GM23338 (cell line): ENCODE measurements around the gene PCDHB5. TPM values are rescaled to one million over a fixed set of nuclear protein-coding genes. Genes with fewer than 3 reads are reported as not detected.

Source experiments
- ATAC-seq: fragments of 200-7000 bp; cut with Tn5 transposase; 3 replicates; pipeline ENCODE4 v1.9.1; 2020
- DNase-seq: peaks from one replicate; pipeline ENCODE4 v3.0.0-alpha.2; 2015; ENCODE audit warnings: low spot score
- H2AFZ ChIP-seq: fragments of 200-600 bp; sonication (generic); 2 replicates; pipeline ENCODE4 v1.8.0; 2016; ENCODE audit warnings: antibody characterized with exemption, mild to moderate bottlenecking, moderate library complexity
- H3F3A ChIP-seq: fragments of 200-600 bp; sonication (generic); replicated peaks from 2 replicates; pipeline ENCODE4 v1.8.0; 2017; ENCODE audit warnings: antibody characterized with exemption, mixed run types, low read depth
- H3K27ac ChIP-seq: fragments of 200-600 bp; sonication (generic); 2 replicates; pipeline ENCODE4 v1.6.1; 2016; ENCODE audit warnings: low read depth
- H3K27me3 ChIP-seq: fragments of 200-600 bp; sonication (generic); 2 replicates; pipeline ENCODE4 v1.8.0; 2016; ENCODE audit warnings: mild to moderate bottlenecking, mixed run types, moderate library complexity; ENCODE audit not compliant: insufficient read depth
- H3K36me3 ChIP-seq: fragments of 200-600 bp; sonication (generic); 2 replicates; pipeline ENCODE4 v1.8.0; 2016; ENCODE audit warnings: mild to moderate bottlenecking; ENCODE audit not compliant: insufficient read depth
- H3K4me1 ChIP-seq: fragments of 200-600 bp; sonication (generic); 2 replicates; pipeline ENCODE4 v1.8.0; 2016; ENCODE audit warnings: mild to moderate bottlenecking, moderate library complexity; ENCODE audit not compliant: insufficient read depth
- H3K4me2 ChIP-seq: fragments of 200-600 bp; sonication (generic); 2 replicates; pipeline ENCODE4 v1.7.1; 2017; ENCODE audit warnings: mixed run types
- H3K4me3 ChIP-seq: fragments of 200-600 bp; sonication (generic); 2 replicates; pipeline ENCODE4 v1.6.1; 2016; ENCODE audit warnings: mixed run types
- H3K79me2 ChIP-seq: fragments of 200-600 bp; sonication (generic); replicated peaks from 2 replicates; pipeline ENCODE4 v1.8.0; 2017; ENCODE audit warnings: mild to moderate bottlenecking; ENCODE audit not compliant: insufficient read depth
- H3K9me2 ChIP-seq: fragments of 200-600 bp; sonication (generic); 2 replicates; pipeline ENCODE4 v1.8.0; 2017; ENCODE audit not compliant: insufficient read depth
- H4K20me1 ChIP-seq: fragments of 200-600 bp; sonication (generic); replicated peaks from 2 replicates; pipeline ENCODE4 v1.8.0; 2017; ENCODE audit warnings: mild to moderate bottlenecking; ENCODE audit not compliant: insufficient read depth
- H3K27ac Mint-ChIP-seq: 2 replicates; pipeline ENCODE4 v1.8.0; 2020; ENCODE audit warnings: inconsistent platforms, mild to moderate bottlenecking, moderate library complexity, mixed read lengths
- H3K27me3 Mint-ChIP-seq: 3 replicates; pipeline ENCODE4 v1.8.0; 2022; ENCODE audit warnings: low read depth, mild to moderate bottlenecking, moderate library complexity, mixed read lengths, inconsistent platforms; ENCODE audit not compliant: insufficient read depth, poor library complexity
- H3K36me3 Mint-ChIP-seq: 3 replicates; pipeline ENCODE4 v1.8.0; 2021; ENCODE audit warnings: low read depth, mild to moderate bottlenecking, inconsistent platforms, moderate library complexity, mixed read lengths
- H3K4me1 Mint-ChIP-seq: 3 replicates; pipeline ENCODE4 v1.8.0; 2020; ENCODE audit warnings: mild to moderate bottlenecking, inconsistent platforms, mixed read lengths
- H3K4me3 Mint-ChIP-seq: 3 replicates; pipeline ENCODE4 v1.8.0; 2021; ENCODE audit warnings: moderate library complexity, mild to moderate bottlenecking, inconsistent platforms, mixed read lengths
- H3K9me3 Mint-ChIP-seq: 3 replicates; pipeline ENCODE4 v1.8.0; 2020; ENCODE audit warnings: moderate library complexity, mild to moderate bottlenecking, inconsistent platforms, mixed read lengths
- CREB1 ChIP-seq: fragments of 250-450 bp; sonication (Bioruptor Pico); IDR thresholded peaks from 2 replicates; pipeline ENCODE4 v1.5.0; 2020; ENCODE audit warnings: low read depth, mild to moderate bottlenecking, moderate library complexity
- CTCF ChIP-seq, 2 experiments: fragments of 200-600 bp in 1 of 2; sonication (generic) in 1 of 2; conservative IDR thresholded peaks; 2 replicates each; pipeline versions ENCODE4 v1.5.1 to v1.6.1; 2016 to 2017; ENCODE audit warnings: antibody characterized with exemption in 2 of 2, low read depth in 2 of 2, mild to moderate bottlenecking in 2 of 2, moderate library complexity in 1 of 2
- ETS1 ChIP-seq: IDR thresholded peaks from 2 replicates; pipeline ENCODE4 v1.6.1; 2016; ENCODE audit warnings: antibody characterized with exemption
- EZH2phosphoT487 ChIP-seq: fragments of 200-600 bp; sonication (generic); IDR thresholded peaks from one replicate; pipeline ENCODE4 v1.8.1; 2018; ENCODE audit warnings: antibody characterized with exemption; ENCODE audit not compliant: unreplicated experiment
- JUNB ChIP-seq: IDR thresholded peaks from one replicate; pipeline ENCODE4 v1.6.1; 2016; ENCODE audit warnings: antibody characterized with exemption; ENCODE audit not compliant: unreplicated experiment
- NANOG ChIP-seq: IDR thresholded peaks from 2 replicates; pipeline ENCODE4 v1.6.1; 2016; ENCODE audit warnings: antibody characterized with exemption, borderline replicate concordance
- POLR2AphosphoS5 ChIP-seq: IDR thresholded peaks from 2 replicates; pipeline ENCODE4 v1.6.1; 2016; ENCODE audit warnings: antibody characterized with exemption, low read depth
- REST ChIP-seq: IDR thresholded peaks from one replicate; pipeline ENCODE4 v1.6.1; 2018; ENCODE audit warnings: antibody characterized with exemption; ENCODE audit not compliant: unreplicated experiment
- STAT1 ChIP-seq: IDR thresholded peaks from one replicate; pipeline ENCODE4 v1.6.1; 2016; ENCODE audit warnings: antibody characterized with exemption; ENCODE audit not compliant: unreplicated experiment
- ZNF114 ChIP-seq: fragments of 250-450 bp; sonication (Bioruptor Pico); IDR thresholded peaks from 2 replicates; pipeline ENCODE4 v1.5.0; 2020; ENCODE audit warnings: mild to moderate bottlenecking, moderate library complexity
- polyA plus RNA-seq: library from polyadenylated mRNA; unstranded; fragments of >200 nt; fragmentation: Nextera tagmentation; extraction: Ambion mirVana; gene quantifications from 2 replicates; pipeline ENCODE4 v1.2.1, GENCODE V29; 2016
- total RNA-seq: library from RNA; depleted of rRNA; stranded (reverse); fragments of >200 nt; shearing (Covaris generic); gene quantifications from 2 replicates; pipeline ENCODE4 v1.2.3, GENCODE V29; 2014

Gene PCDHB5
- total and polyA plus RNA-seq, 2 experiments from 2014 or later, result 18.7 to 49.7 TPM

GRCh38 chr5:141100243-141100805, 34.7 kb upstream of the PCDHB5 start, which contains the start of gene PCDHB3:
TSS of gene PCDHB3 (plus strand) at chr5:141100473. CDS start at chr5:141100650, 177 bp downstream.
- H2AFZ ChIP-seq, result peak within 1 kb of the TSS; percentile 3; the same call in 1 of the 2 replicates
- peaks cover 2% of the 10 kb centered on the region for H3K27me3 Mint-ChIP-seq
- H3K4me1 ChIP-seq, result no peaks in the 10 kb centered on the region
- peak within 1 kb of the TSS; percentile 77 for H3K4me2 ChIP-seq
- H3K4me3 Mint-ChIP-seq, result peak within 1 kb of the TSS; percentile 73
- no peaks in the 10 kb centered on the region for H3K9me2 ChIP-seq
- H3F3A ChIP-seq, result no peaks in the 10 kb centered on the region
- H3K4me1 Mint-ChIP-seq, result peaks cover 7% of the 10 kb centered on the region; the same call in 2 of the 3 replicates
- peak within 1 kb of the TSS; percentile 60 for H3K4me3 ChIP-seq
- H4K20me1 ChIP-seq, result no peaks in the 10 kb centered on the region; the same call in 1 of the 2 replicates
- peaks cover 44% of the 10 kb centered on the region for H3K79me2 ChIP-seq
- TF ChIP-seq STAT1 (no peak), REST (no peak), ZNF114 (no peak), CTCF (conservative IDR thresholded peaks at IDR 0.05; ENCODE audit: low read depth in 2 of 2) (peak; percentile 93 to 95), CREB1 (CRISPR knock-in tag) (peak; percentile 60), POLR2AphosphoS5 (peak; percentile 52)
- H3K27ac Mint-ChIP-seq, result peak within 1 kb of the TSS; percentile 94
- ATAC-seq, result peak; percentile 91
- H3K27ac ChIP-seq, result peak within 1 kb of the TSS; percentile 64
- H3K36me3 Mint-ChIP-seq, result peaks cover 60% of the 10 kb centered on the region
- peaks cover 24% of the 10 kb centered on the region; the same call in 2 of the 3 replicates for H3K9me3 Mint-ChIP-seq
- DNase-seq, result peak; percentile 96
- no peaks in the 10 kb centered on the region for H3K36me3 ChIP-seq
- no peaks in the 10 kb centered on the region for H3K27me3 ChIP-seq

DNA sequence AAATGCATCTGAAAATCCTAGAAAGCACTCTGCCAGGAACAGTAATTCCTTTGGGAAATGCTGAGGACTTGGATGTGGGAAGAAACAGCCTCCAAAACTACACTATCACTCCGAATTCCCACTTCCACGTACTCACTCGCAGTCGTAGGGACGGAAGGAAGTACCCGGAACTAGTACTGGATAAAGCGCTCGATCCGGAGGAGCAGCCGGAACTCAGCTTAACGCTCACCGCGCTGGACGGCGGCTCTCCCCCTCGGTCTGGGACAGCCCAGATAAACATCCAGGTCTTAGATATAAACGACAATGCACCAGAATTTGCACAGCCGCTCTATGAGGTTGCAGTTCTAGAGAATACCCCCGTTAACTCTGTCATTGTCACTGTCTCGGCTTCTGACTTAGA, 33.9 kb upstream of the PCDHB5 start:
- Mint-ChIP-seq H3K4me1 (peaks cover 2% of the 10 kb centered on the region; the same call in 1 of the 3 replicates), H3K27ac (no peak overlapping the region; the same call in 1 of the 2 replicates), H3K36me3 (peaks cover 53% of the 10 kb centered on the region), H3K27me3 (peaks cover 2% of the 10 kb centered on the region), H3K4me3 (peak overlapping the region; percentile 73), H3K9me3 (peaks cover 17% of the 10 kb centered on the region; the same call in 2 of the 3 replicates)
- H2AFZ ChIP-seq, result peak overlapping the region; percentile 3; the same call in 1 of the 2 replicates
- H3K9me2 ChIP-seq, result no peaks in the 10 kb centered on the region
- peak; percentile 38 for DNase-seq
- peak overlapping the region; percentile 60 for H3K4me3 ChIP-seq
- H3K4me1 ChIP-seq, result no peaks in the 10 kb centered on the region
- peak overlapping the region; percentile 77 for H3K4me2 ChIP-seq
- ATAC-seq, result peak; percentile 67
- H3K27ac ChIP-seq, result no peak overlapping the region
- H3K36me3 ChIP-seq, result no peaks in the 10 kb centered on the region
- no peaks in the 10 kb centered on the region; the same call in 1 of the 2 replicates for H4K20me1 ChIP-seq
- no peaks in the 10 kb centered on the region for H3K27me3 ChIP-seq
- H3F3A ChIP-seq, result no peaks in the 10 kb centered on the region
- peaks cover 38% of the 10 kb centered on the region for H3K79me2 ChIP-seq
- TF ChIP-seq EZH2phosphoT487, result no peak
- TF ChIP-seq CTCF (conservative IDR thresholded peaks at IDR 0.05; ENCODE audit: low read depth in 2 of 2), result no peak
- TF ChIP-seq ETS1, result no peak
- TF ChIP-seq JUNB, result no peak
- no peak for TF ChIP-seq NANOG
- no peak for TF ChIP-seq POLR2AphosphoS5
- TF ChIP-seq CREB1 (CRISPR knock-in tag), result no peak
- no peak for TF ChIP-seq REST
- TF ChIP-seq ZNF114, result no peak
